ENCODE results near the gene PRSS33.

- TF ChIP-seq POLR2A (IDR thresholded peaks at IDR 0.05): no peak
- TF ChIP-seq CTCF (IDR thresholded peaks at IDR 0.05): no peak
Observed at GRCh38 chr16:2827831-2828520, 40.6 kb upstream of the PRSS33 start.
